Activated naive CD4-positive, alpha-beta T cell treated with anti-CD3 and anti-CD28 coated beads, Interleukin-2, amount 50 U/mL, for 72 hours (primary cell): ENCODE data around the gene TMEM26. TPM values are rescaled to one million over a fixed set of nuclear protein-coding genes. Genes with fewer than 3 reads are reported as not detected.
"Not testable (repeated sequence)": the region's sequence is repeated elsewhere in the genome, so short reads cannot be mapped to it uniquely, and the experiment has no call there.

Experiments used
- ATAC-seq, 2 donors: fragments of 150-1000 bp; cut with Tn5 transposase; 2 replicates each; pipeline ENCODE4 v1.10.0; 2021; ENCODE audit warnings: mild to moderate bottlenecking in 2 of 2, moderate library complexity in 2 of 2
- DNase-seq, 2 donors: peaks; one replicate each; pipeline ENCODE4 v3.0.0; 2021 to 2022; ENCODE audit warnings: low spot score in 2 of 2
- H3K27ac Mint-ChIP-seq, 2 donors: one replicate each; pipeline ENCODE4 v1.8.0; 2022; ENCODE audit warnings: mild to moderate bottlenecking in 2 of 2, mixed read lengths in 2 of 2
- H3K36me3 Mint-ChIP-seq, 2 donors: one replicate each; pipeline ENCODE4 v1.8.0; 2022; ENCODE audit warnings: mixed read lengths in 2 of 2
- H3K9me3 Mint-ChIP-seq, 2 donors: one replicate each; pipeline ENCODE4 v1.8.0; 2022; ENCODE audit warnings: mixed read lengths in 2 of 2
- total RNA-seq, 2 donors: library from RNA; stranded (reverse); gene quantifications; one replicate each; pipeline ENCODE4 v1.2.3, GENCODE V29; 2022

Gene TMEM26
- total RNA-seq, 2 donors from 2014 or later = not detected

GRCh38 chr10:61417661-61418060 is 35.5 kb downstream of the TMEM26 start:
- no peak for DNase-seq
- Mint-ChIP-seq H3K9me3 (peaks cover 4 to 11% of the 10 kb centered on the region in 2 donors), H3K36me3 (peaks cover 0 to 6% of the 10 kb centered on the region in 2 donors), H3K27ac (no peak overlapping the region)
- no peak for ATAC-seq

- DNase-seq (no peak), ATAC-seq (no peak)
- Mint-ChIP-seq H3K9me3 (peaks cover under 1 to 4% of the 10 kb centered on the region in 2 donors), H3K27ac (no peak overlapping the region), H3K36me3 (no peaks in the 10 kb centered on the region)
Measured at GRCh38 chr10:61415824-61416223, 37.4 kb downstream of the TMEM26 start.

- H3K27ac Mint-ChIP-seq = no peak overlapping the region
- H3K9me3 Mint-ChIP-seq = no peaks in the 10 kb centered on the region
- ATAC-seq (no peak), DNase-seq (no peak)
- H3K36me3 Mint-ChIP-seq = no peaks in the 10 kb centered on the region
Measured at GRCh38 chr10:61411706-61412105, 41.5 kb downstream of the TMEM26 start.

GRCh38 chr10:61410353-61411070 is 42.7 kb downstream of the TMEM26 start:
- DNase-seq (no peak), ATAC-seq (no peak)
- Mint-ChIP-seq H3K9me3 (no peaks in the 10 kb centered on the region), H3K27ac (no peak overlapping the region), H3K36me3 (no peaks in the 10 kb centered on the region)

GRCh38 chr10:61409157-61409556 is 44.0 kb downstream of the TMEM26 start:
- H3K9me3 Mint-ChIP-seq = no peaks in the 10 kb centered on the region
- no peak for DNase-seq
- ATAC-seq = no peak
- H3K36me3 Mint-ChIP-seq = no peaks in the 10 kb centered on the region
- no peak overlapping the region for H3K27ac Mint-ChIP-seq

GRCh38 chr10:61408105-61408504 is 45.1 kb downstream of the TMEM26 start:
- DNase-seq (no peak), ATAC-seq (no peak)
- H3K27ac Mint-ChIP-seq = no peak overlapping the region
- no peaks in the 10 kb centered on the region for H3K9me3 Mint-ChIP-seq
- H3K36me3 Mint-ChIP-seq = no peaks in the 10 kb centered on the region

GRCh38 chr10:61406736-61407135 is 46.4 kb downstream of the TMEM26 start:
- Mint-ChIP-seq H3K36me3 (no peaks in the 10 kb centered on the region), H3K27ac (no peak overlapping the region), H3K9me3 (no peaks in the 10 kb centered on the region)
- DNase-seq (no peak), ATAC-seq (no peak)

- Mint-ChIP-seq H3K27ac (no peak overlapping the region), H3K9me3 (no peaks in the 10 kb centered on the region), H3K36me3 (no peaks in the 10 kb centered on the region)
- no peak for ATAC-seq
- DNase-seq = no peak
Measured at GRCh38 chr10:61406242-61406641, 46.9 kb downstream of the TMEM26 start.

- ATAC-seq = no peak
- Mint-ChIP-seq H3K9me3 (no peaks in the 10 kb centered on the region), H3K36me3 (no peaks in the 10 kb centered on the region), H3K27ac (no peak overlapping the region)
- no peak for DNase-seq
Measured at GRCh38 chr10:61404751-61405150, 48.4 kb downstream of the TMEM26 start.

- Mint-ChIP-seq H3K9me3 (peaks cover 0 to 5% of the 10 kb centered on the region in 2 donors), H3K27ac (no peak overlapping the region), H3K36me3 (no peaks in the 10 kb centered on the region)
- no peak for ATAC-seq
- no peak for DNase-seq
Measured at GRCh38 chr10:61400524-61400923, 52.7 kb downstream of the TMEM26 start.

- DNase-seq = no peak
- no peak for ATAC-seq
Measured at GRCh38 chr10:61399406-61399805, 53.8 kb downstream of the TMEM26 start.

GRCh38 chr10:61398366-61399129 is 54.6 kb downstream of the TMEM26 start:
- Mint-ChIP-seq H3K36me3 (no peaks in the 10 kb centered on the region), H3K9me3 (peaks cover 0 to 5% of the 10 kb centered on the region in 2 donors), H3K27ac (no peak overlapping the region)
- ATAC-seq (no peak), DNase-seq (no peak)

More at GRCh38 chr10:61399406-61399805, 53.8 kb downstream of the TMEM26 start:
- Mint-ChIP-seq H3K9me3 (peaks cover 0 to 5% of the 10 kb centered on the region in 2 donors), H3K27ac (no peak overlapping the region), H3K36me3 (no peaks in the 10 kb centered on the region)

GRCh38 chr10:61397175-61397986 is 55.8 kb downstream of the TMEM26 start:
- no peaks in the 10 kb centered on the region for H3K36me3 Mint-ChIP-seq
- H3K27ac Mint-ChIP-seq = peak overlapping the region in 1 of 2 donors; percentile 75
- ATAC-seq = peak; percentile 7 to 44
- DNase-seq = no peak
- peaks cover 0 to 5% of the 10 kb centered on the region in 2 donors for H3K9me3 Mint-ChIP-seq

- H3K27ac Mint-ChIP-seq = no peak overlapping the region
- no peak for ATAC-seq
- no peak for DNase-seq
- H3K36me3 Mint-ChIP-seq = no peaks in the 10 kb centered on the region
- peaks cover 0 to 5% of the 10 kb centered on the region in 2 donors for H3K9me3 Mint-ChIP-seq
Measured at GRCh38 chr10:61391281-61391680, 61.9 kb downstream of the TMEM26 start.

- Mint-ChIP-seq H3K36me3 (no peaks in the 10 kb centered on the region), H3K27ac (no peak overlapping the region), H3K9me3 (peaks cover 3 to 5% of the 10 kb centered on the region in 2 donors)
- no peak for ATAC-seq
- no peak for DNase-seq
Measured at GRCh38 chr10:61390851-61391250, 62.3 kb downstream of the TMEM26 start.

GRCh38 chr10:61389887-61390286 is 63.3 kb downstream of the TMEM26 start:
- Mint-ChIP-seq H3K9me3 (peaks cover 4 to 5% of the 10 kb centered on the region in 2 donors), H3K36me3 (no peaks in the 10 kb centered on the region), H3K27ac (no peak overlapping the region)
- DNase-seq (no peak), ATAC-seq (no peak)

- DNase-seq, H3K36me3 Mint-ChIP-seq, H3K27ac Mint-ChIP-seq, H3K9me3 Mint-ChIP-seq, ATAC-seq: not testable (repeated sequence)
Measured at GRCh38 chr10:61388986-61389385, 64.2 kb downstream of the TMEM26 start.
